ENCODE data around the gene RAB11B. TPM values are rescaled to one million over a fixed set of nuclear protein-coding genes. Genes with fewer than 3 reads are reported as not detected.
A peak's percentile ranks its signal among the peaks of the same experiment; 100 is the strongest.
"Not testable (repeated sequence)": the region's sequence is repeated elsewhere in the genome, so short reads cannot be mapped to it uniquely, and the experiment has no call there.

The RAB11B gene
- total RNA-seq, 8 experiments from 2014 or later, result 16.7 to 72.4 (median 43.7) TPM

- no peak for ATAC-seq (replicated peaks in 6 of 8)
- peaks cover 0 to 7% of the 10 kb centered on the region in 2 donors for H3K4me1 ChIP-seq (replicated peaks in 1 of 2)
- in situ Hi-C loops (cut with MboI; ENCODE audit: low pct_unique_long_range_greater_than_20kb in 2 of 9, low sequenced_read_pairs in 9 of 9, unreplicated experiment in 9 of 9), result no loop called here
Measured at GRCh38 chr19:8360196-8360595, 30.0 kb upstream of the RAB11B start.

GRCh38 chr19:8361921-8362793 lies 28.0 kb upstream of the RAB11B start:
- Histone ChIP-seq H3K4me1 (replicated peaks in 1 of 2) (peaks cover 0 to 8% of the 10 kb centered on the region in 2 donors), H3K4me3 (no peak overlapping the region), H3K27ac (no peak overlapping the region)
- WGBS, 10 experiments, result 0 to 80% (median 55%) methylated on average over 1 to 6 of the region's 12 CpGs; no CpG with 5 or more reads in 3 of the 10 experiments
- ATAC-seq (replicated peaks in 6 of 8), result peak in 6 of 8 experiments; percentile 61 to 83 (median 73)
- in situ Hi-C loops (cut with MboI; ENCODE audit: low pct_unique_long_range_greater_than_20kb in 2 of 9, low sequenced_read_pairs in 9 of 9, unreplicated experiment in 9 of 9), result no loop called here

More at GRCh38 chr19:8360196-8360595, 30.0 kb upstream of the RAB11B start:
- H3K27ac ChIP-seq, result no peak overlapping the region
- H3K4me3 ChIP-seq, result no peak overlapping the region
- WGBS, 10 experiments, result 73 to 100% (median 84%) methylated on average over 2 to 8 of the region's 8 CpGs

GRCh38 chr19:8363803-8364771 lies 26.1 kb upstream of the RAB11B start, which contains the start of gene ANGPTL4:
Gene ANGPTL4 (plus strand): TSS chr19:8364155. CDS start chr19:8364322, 167 bp downstream.
- WGBS, 10 experiments, result 0 to 20% (median 10%) methylated on average over 1 to 3 of the region's 81 CpGs; no CpG with 5 or more reads in 5 of the 10 experiments
- peak within 1 kb of the TSS; percentile 12 to 41 (median 27) for H3K4me3 ChIP-seq
- no peak within 1 kb of the TSS for H3K27ac ChIP-seq
- in situ Hi-C loops (cut with MboI; ENCODE audit: low pct_unique_long_range_greater_than_20kb in 2 of 9, low sequenced_read_pairs in 9 of 9, unreplicated experiment in 9 of 9), result no loop called here
- peaks cover 0 to 9% of the 10 kb centered on the region in 2 donors for H3K4me1 ChIP-seq (replicated peaks in 1 of 2)
- ATAC-seq (replicated peaks in 6 of 8), result peak; percentile 56 to 79 (median 68)

GRCh38 chr19:8366121-8366581 lies 24.0 kb upstream of the RAB11B start:
- in situ Hi-C loops (cut with MboI; ENCODE audit: low pct_unique_long_range_greater_than_20kb in 2 of 9, low sequenced_read_pairs in 9 of 9, unreplicated experiment in 9 of 9), result no loop called here
- Histone ChIP-seq H3K27ac (no peak overlapping the region), H3K4me1 (replicated peaks in 1 of 2) (peaks cover 0 to 9% of the 10 kb centered on the region in 2 donors), H3K4me3 (no peak overlapping the region)
- no peak for ATAC-seq (replicated peaks in 6 of 8)
- WGBS, 10 experiments, result 93% methylated on average over 7 of the region's 11 CpGs; no CpG with 5 or more reads in 9 of the 10 experiments

GRCh38 chr19:8366961-8367326 lies 23.2 kb upstream of the RAB11B start:
- H3K27ac ChIP-seq, result no peak overlapping the region
- ATAC-seq (replicated peaks in 6 of 8), result no peak
- H3K4me1 ChIP-seq (replicated peaks in 1 of 2), result peaks cover 0 to 9% of the 10 kb centered on the region in 2 donors
- in situ Hi-C loops (cut with MboI; ENCODE audit: low pct_unique_long_range_greater_than_20kb in 2 of 9, low sequenced_read_pairs in 9 of 9, unreplicated experiment in 9 of 9), result no loop called here
- H3K4me3 ChIP-seq, result no peak overlapping the region
- WGBS, 10 experiments, result no CpG with 5 or more reads among the region's 13 CpGs

- in situ Hi-C loops (cut with MboI; ENCODE audit: low pct_unique_long_range_greater_than_20kb in 2 of 9, low sequenced_read_pairs in 9 of 9, unreplicated experiment in 9 of 9), result no loop called here
- Histone ChIP-seq H3K4me3 (no peak overlapping the region), H3K4me1 (replicated peaks in 1 of 2) (peaks cover 0 to 9% of the 10 kb centered on the region in 2 donors), H3K27ac (no peak overlapping the region)
- WGBS, 10 experiments, result 20 to 100% (median 75%) methylated on average over 1 to 9 of the region's 23 CpGs; no CpG with 5 or more reads in 1 of the 10 experiments
- ATAC-seq (replicated peaks in 6 of 8), result peak; percentile 10 to 72 (median 59)
Measured at GRCh38 chr19:8367327-8368001, 22.7 kb upstream of the RAB11B start.

GRCh38 chr19:8370176-8371010 lies 19.8 kb upstream of the RAB11B start:
- ATAC-seq (replicated peaks in 6 of 8), result peak in 3 of 8 experiments; percentile 21 to 51 (median 44)
- no peak overlapping the region for H3K27ac ChIP-seq

GRCh38 chr19:8371011-8371804 lies 19.0 kb upstream of the RAB11B start:
- Histone ChIP-seq H3K27ac (no peak overlapping the region), H3K4me1 (replicated peaks in 1 of 2) (peaks cover 0 to 3% of the 10 kb centered on the region in 2 donors), H3K4me3 (no peak overlapping the region)
- WGBS, 10 experiments, result 72 to 100% (median 92%) methylated on average over 1 to 13 of the region's 28 CpGs; no CpG with 5 or more reads in 2 of the 10 experiments
- in situ Hi-C loops (cut with MboI; ENCODE audit: low pct_unique_long_range_greater_than_20kb in 2 of 9, low sequenced_read_pairs in 9 of 9, unreplicated experiment in 9 of 9), result no loop called here
- peak in 2 of 8 experiments; percentile 5 to 15 for ATAC-seq (replicated peaks in 6 of 8)

More at GRCh38 chr19:8370176-8371010, 19.8 kb upstream of the RAB11B start:
- Histone ChIP-seq H3K4me3 (no peak overlapping the region), H3K4me1 (replicated peaks in 1 of 2) (peaks cover 0 to 3% of the 10 kb centered on the region in 2 donors)
- WGBS, 10 experiments, result 35 to 100% (median 81%) methylated on average over 2 to 17 of the region's 19 CpGs; no CpG with 5 or more reads in 2 of the 10 experiments
- in situ Hi-C loops (cut with MboI; ENCODE audit: low pct_unique_long_range_greater_than_20kb in 2 of 9, low sequenced_read_pairs in 9 of 9, unreplicated experiment in 9 of 9), result no loop called here

GRCh38 chr19:8373867-8374813 lies 16.0 kb upstream of the RAB11B start:
- WGBS, 10 experiments, result 52 to 91% (median 84%) methylated on average over 1 to 15 of the region's 26 CpGs; no CpG with 5 or more reads in 1 of the 10 experiments
- Histone ChIP-seq H3K27ac (no peak overlapping the region), H3K4me1 (replicated peaks in 1 of 2) (no peaks in the 10 kb centered on the region), H3K4me3 (no peak overlapping the region)
- in situ Hi-C loops (cut with MboI; ENCODE audit: low pct_unique_long_range_greater_than_20kb in 2 of 9, low sequenced_read_pairs in 9 of 9, unreplicated experiment in 9 of 9), result no loop called here
- ATAC-seq (replicated peaks in 6 of 8), result no peak

- H3K27ac ChIP-seq; H3K4me3 ChIP-seq; ATAC-seq (replicated peaks in 6 of 8); in situ Hi-C loops (cut with MboI; ENCODE audit: low pct_unique_long_range_greater_than_20kb in 2 of 9, low sequenced_read_pairs in 9 of 9, unreplicated experiment in 9 of 9); H3K4me1 ChIP-seq (replicated peaks in 1 of 2): not testable (repeated sequence)
- 100% methylated on average over 1 of the region's 32 CpGs; no CpG with 5 or more reads in 9 of the 10 experiments for WGBS, 10 experiments
Measured at GRCh38 chr19:8375766-8376165, 14.4 kb upstream of the RAB11B start.
